Right atrium auricular region (tissue), 2 donors: Measurements from ENCODE around the gene SLC4A11. TPM values are rescaled to one million over a fixed set of nuclear protein-coding genes. Genes with fewer than 3 reads are reported as not detected.

ENCODE experiments used
- DNase-seq: peaks from one replicate; pipeline ENCODE4 v3.0.0-alpha.2; 2019; ENCODE audit warnings: low spot score
- H3K27ac ChIP-seq, 2 donors: fragments of 200-600 bp; sonication (generic); 1 replicate in 1 of 2; 2 replicates in 1 of 2; pipeline ENCODE4 v1.5.1; 2016 to 2019
- H3K27me3 ChIP-seq, 2 donors: fragments of 200-600 bp; sonication (generic); one replicate each; pipeline versions ENCODE4 v1.5.1 to v1.6.0; 2017 to 2019
- H3K36me3 ChIP-seq: fragments of 200-600 bp; sonication (generic); one replicate; pipeline ENCODE4 v1.5.1; 2016
- H3K4me1 ChIP-seq, 2 donors: fragments of 200-600 bp; sonication (generic); one replicate each; pipeline versions ENCODE4 v1.5.1 to v1.6.0; 2017 to 2019
- H3K4me3 ChIP-seq, 2 donors: fragments of 200-600 bp; sonication (generic); 1 replicate in 1 of 2; 2 replicates in 1 of 2; pipeline ENCODE4 v1.5.1; 2017 to 2019; ENCODE audit warnings: mild to moderate bottlenecking in 1 of 2, moderate library complexity in 1 of 2
- H3K9me3 ChIP-seq, 2 donors: fragments of 200-600 bp; sonication (generic); one replicate each; pipeline ENCODE4 v1.5.1; 2019
- total RNA-seq, 2 donors: library from RNA; depleted of rRNA; stranded (reverse); fragments of >200 nt; gene quantifications; one replicate each; pipeline ENCODE4 v1.1.0, GENCODE V29; 2016
- TF ChIP-seq, protein P1 (sequence below), 2 donors: fragments of 200-600 bp; sonication (generic); IDR thresholded peaks; one replicate each; pipeline ENCODE4 v1.5.1; 2019; ENCODE audit warnings: antibody characterized with exemption in 2 of 2

Gene SLC4A11
- total RNA-seq, 2 donors from 2014 or later: 0.16 TPM; not detected in 1

DNA sequence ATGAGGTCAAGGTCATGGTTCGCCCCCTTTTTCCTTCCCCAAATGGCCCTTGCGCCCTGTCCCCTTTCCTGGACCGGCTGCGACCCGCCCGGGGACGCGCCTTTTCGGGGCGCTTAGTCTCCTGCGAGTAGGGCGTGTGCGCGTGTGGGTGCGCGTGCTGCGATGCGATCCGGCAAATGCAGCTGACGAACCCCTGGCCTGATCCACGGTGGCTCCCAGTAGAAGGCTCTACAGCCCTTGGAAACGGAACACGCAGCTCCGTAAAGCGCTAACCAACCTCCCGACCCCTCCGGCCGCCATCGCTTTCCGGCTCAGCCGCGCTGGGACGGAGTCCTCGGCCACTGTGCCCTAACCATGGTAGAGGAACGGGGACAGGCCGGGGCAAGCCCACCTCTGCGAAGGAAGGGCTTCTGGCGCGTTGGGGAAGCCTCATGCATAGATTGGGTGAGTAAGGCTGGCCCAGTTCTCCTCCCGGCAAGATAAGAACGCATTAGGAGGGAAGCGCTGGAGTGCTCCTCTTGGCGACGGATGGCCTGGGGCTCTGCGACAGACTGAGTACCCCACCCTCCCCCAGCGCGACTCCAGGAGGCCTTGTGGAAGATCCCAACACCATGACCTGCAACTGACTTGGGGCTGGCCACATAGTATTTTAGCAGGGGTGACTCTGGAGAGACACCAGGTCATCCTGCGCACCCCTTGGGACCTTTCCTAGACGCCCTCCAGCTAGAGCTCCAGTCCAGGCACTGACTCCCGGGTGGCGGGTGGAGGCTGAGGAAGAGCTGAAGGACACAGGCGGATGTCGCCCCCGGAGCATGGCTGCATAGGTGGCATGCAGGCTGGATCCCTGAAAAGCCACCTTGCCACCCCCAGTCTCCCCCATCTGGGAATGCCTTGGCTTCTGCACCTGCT is 1.1 kb upstream of the SLC4A11 start:
- Histone ChIP-seq H3K27me3 (peaks cover 3 to 24% of the 10 kb centered on the region in 2 donors), H3K36me3 (no peaks in the 10 kb centered on the region), H3K27ac (no peak overlapping the region), H3K4me1 (peaks cover 0 to 21% of the 10 kb centered on the region in 2 donors), H3K9me3 (no peaks in the 10 kb centered on the region), H3K4me3 (peak overlapping the region; percentile 52 to 69)
- TF ChIP-seq, protein P1, sequence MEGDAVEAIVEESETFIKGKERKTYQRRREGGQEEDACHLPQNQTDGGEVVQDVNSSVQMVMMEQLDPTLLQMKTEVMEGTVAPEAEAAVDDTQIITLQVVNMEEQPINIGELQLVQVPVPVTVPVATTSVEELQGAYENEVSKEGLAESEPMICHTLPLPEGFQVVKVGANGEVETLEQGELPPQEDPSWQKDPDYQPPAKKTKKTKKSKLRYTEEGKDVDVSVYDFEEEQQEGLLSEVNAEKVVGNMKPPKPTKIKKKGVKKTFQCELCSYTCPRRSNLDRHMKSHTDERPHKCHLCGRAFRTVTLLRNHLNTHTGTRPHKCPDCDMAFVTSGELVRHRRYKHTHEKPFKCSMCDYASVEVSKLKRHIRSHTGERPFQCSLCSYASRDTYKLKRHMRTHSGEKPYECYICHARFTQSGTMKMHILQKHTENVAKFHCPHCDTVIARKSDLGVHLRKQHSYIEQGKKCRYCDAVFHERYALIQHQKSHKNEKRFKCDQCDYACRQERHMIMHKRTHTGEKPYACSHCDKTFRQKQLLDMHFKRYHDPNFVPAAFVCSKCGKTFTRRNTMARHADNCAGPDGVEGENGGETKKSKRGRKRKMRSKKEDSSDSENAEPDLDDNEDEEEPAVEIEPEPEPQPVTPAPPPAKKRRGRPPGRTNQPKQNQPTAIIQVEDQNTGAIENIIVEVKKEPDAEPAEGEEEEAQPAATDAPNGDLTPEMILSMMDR (IDR thresholded peaks at IDR 0.05): no peak
- DNase-seq: no peak

DNA sequence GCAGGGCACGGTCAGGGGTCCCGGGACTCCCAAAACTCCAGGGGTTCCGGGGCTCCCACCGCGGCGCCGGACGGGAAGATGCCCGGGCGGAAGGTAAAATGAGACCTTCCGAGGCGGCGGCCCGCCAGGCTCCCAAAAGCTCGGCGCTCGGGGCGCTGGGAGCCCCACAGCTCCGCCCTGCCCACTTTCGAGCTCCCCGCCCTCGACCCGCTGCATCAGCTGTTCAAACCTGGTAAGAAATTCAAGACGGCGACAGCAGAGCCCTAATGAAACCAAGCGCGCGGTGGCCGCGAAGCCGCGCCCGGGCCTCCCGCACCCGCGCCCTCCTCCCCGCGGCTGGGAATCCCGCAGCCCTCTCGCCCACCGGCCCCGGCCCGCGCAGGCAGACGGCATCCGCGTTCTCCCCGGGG is 369 bp downstream of the SLC4A11 start:
- H3K4me3 ChIP-seq: peak overlapping the region; percentile 52 to 69
- peaks cover 0 to 21% of the 10 kb centered on the region in 2 donors for H3K4me1 ChIP-seq
- TF ChIP-seq, protein P1 (IDR thresholded peaks at IDR 0.05): no peak
- H3K36me3 ChIP-seq: no peaks in the 10 kb centered on the region
- no peaks in the 10 kb centered on the region for H3K9me3 ChIP-seq
- no peak overlapping the region for H3K27ac ChIP-seq
- no peak for DNase-seq
- peaks cover 3 to 24% of the 10 kb centered on the region in 2 donors for H3K27me3 ChIP-seq

DNA sequence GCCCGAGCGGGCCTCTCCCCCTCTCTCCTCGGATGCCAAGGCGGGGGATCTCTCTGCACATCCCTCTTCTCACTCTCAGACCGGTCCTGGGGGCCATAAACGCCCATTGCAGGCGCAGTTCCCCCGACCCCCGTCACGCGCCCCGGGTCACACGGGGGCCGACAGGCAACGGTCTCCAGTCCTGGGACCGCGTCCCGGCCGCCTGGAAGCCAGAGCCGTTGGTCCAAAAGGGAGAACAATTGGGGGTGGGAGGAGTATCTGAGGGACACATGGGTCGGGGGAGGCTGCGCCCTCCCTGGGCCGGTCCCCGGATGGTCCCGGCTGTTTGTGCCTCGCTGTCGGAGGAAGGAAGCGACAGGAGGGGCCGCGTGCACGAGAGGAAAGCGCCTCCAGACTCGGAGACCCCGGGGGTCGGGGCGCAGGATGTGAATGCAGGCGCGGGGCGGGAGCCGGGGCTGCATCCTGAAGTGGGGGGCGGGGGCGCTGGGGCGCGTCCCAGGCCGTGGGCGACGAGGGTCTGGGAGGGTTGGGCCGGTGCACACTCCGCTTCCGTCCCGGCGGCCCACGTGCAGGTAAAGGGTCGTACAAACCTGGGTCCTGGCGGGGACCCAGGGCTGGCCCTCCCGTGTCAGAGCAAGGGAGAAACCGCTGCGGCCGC is 903 bp downstream of the SLC4A11 start:
- Histone ChIP-seq H3K27me3 (peaks cover 3 to 24% of the 10 kb centered on the region in 2 donors), H3K4me3 (peak overlapping the region; percentile 52 to 69), H3K9me3 (no peaks in the 10 kb centered on the region), H3K4me1 (peaks cover 0 to 21% of the 10 kb centered on the region in 2 donors), H3K27ac (no peak overlapping the region), H3K36me3 (no peaks in the 10 kb centered on the region)
- TF ChIP-seq, protein P1 (IDR thresholded peaks at IDR 0.05): no peak
- DNase-seq: no peak

DNA sequence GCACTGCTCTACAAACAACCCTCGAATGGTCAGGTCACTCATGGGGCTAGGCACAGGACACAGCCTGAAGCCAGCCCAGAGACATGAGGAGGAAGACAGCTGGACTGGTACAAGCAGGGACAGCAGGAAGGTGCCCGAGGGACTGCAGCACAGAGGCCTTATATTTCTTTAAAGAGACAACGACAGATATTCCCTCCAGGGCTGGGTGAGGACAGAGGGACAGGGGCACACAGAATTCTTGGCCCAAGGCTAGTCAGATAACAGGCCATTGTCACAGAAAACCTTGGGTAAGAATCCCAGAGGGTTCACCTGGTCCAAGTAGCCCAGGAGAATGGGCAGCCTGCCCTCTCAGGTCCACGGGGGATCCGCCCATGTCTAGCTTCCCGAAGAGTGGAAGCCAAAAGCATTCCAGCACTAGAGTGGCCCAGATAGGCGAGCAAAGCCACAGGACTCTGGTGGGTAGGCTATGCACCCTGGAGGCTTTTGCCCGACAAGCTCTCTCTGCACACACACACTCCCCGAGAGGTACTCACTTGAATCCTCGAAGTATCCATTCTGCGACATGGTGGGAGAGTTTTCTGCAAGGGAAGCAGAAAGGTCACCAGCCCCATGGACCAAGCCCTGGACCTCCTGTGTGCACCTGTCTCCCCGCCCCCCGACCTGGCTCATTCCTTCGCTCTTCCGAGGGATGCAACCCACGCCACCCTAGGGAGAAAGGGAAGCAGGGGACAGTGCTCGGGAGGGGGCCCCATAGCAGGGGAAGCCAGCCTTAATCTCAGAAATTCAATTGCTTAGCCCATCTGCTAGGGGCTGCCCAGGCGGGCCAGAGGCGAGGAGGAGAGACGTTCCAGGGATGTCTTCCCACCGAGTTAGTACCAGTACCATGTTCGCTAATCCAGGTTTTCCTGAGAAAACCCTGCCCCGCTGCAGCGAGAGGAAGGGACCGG is 1.7 kb downstream of the SLC4A11 start:
- H3K4me1 ChIP-seq: peaks cover 0 to 21% of the 10 kb centered on the region in 2 donors
- no peaks in the 10 kb centered on the region for H3K36me3 ChIP-seq
- no peaks in the 10 kb centered on the region for H3K9me3 ChIP-seq
- DNase-seq: no peak
- H3K27ac ChIP-seq: no peak overlapping the region
- peaks cover 3 to 24% of the 10 kb centered on the region in 2 donors for H3K27me3 ChIP-seq
- TF ChIP-seq, protein P1 (IDR thresholded peaks at IDR 0.05): no peak
- H3K4me3 ChIP-seq: no peak overlapping the region

DNA sequence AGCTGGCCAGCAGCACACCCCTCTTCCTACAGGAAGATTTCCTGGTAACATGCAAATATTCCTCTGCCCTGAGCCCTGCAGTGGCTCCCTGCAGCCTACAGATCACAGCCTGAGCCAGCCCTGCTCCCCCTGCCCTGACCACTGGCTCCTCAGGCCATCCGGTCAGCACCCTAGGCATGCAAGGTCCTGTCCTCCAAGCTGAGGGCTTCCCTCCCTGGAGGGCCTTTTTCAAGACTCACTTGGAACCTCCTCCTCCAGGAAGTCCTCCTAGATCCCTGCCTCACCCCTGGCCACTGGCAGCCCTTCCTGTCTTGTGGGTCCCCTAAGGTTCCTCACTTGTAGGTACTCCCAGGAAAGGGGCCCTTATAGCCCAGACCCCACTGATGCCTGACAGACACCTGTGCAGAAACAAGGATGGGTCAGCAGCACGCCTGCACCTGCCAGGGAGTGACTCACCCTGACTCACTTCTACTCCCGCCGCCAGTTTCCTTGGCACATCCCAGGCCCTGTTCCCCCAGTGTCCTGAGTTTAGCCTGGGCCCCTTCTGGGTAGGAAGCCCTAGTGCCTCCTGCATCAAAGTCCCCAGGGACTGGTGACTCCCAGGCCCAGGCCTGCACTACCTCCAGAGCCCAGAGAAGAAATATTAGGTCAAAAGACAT is 3.2 kb downstream of the SLC4A11 start:
- Histone ChIP-seq H3K4me3 (no peak overlapping the region), H3K27me3 (peaks cover 3 to 24% of the 10 kb centered on the region in 2 donors), H3K27ac (no peak overlapping the region), H3K9me3 (no peaks in the 10 kb centered on the region), H3K4me1 (peaks cover 0 to 21% of the 10 kb centered on the region in 2 donors), H3K36me3 (no peaks in the 10 kb centered on the region)
- DNase-seq: no peak
- TF ChIP-seq, protein P1 (IDR thresholded peaks at IDR 0.05): no peak
